HG03025 (cell line): ENCODE data around the gene NUP54.

Source experiments
- ATAC-seq: cut with Tn5 transposase; IDR thresholded peaks from one replicate; pipeline ENCODE4 v1.9.1; 2021; ENCODE audit warnings: mild to moderate bottlenecking, moderate library complexity; ENCODE audit not compliant: unreplicated experiment, low FRiP score

Gene NUP54

DNA sequence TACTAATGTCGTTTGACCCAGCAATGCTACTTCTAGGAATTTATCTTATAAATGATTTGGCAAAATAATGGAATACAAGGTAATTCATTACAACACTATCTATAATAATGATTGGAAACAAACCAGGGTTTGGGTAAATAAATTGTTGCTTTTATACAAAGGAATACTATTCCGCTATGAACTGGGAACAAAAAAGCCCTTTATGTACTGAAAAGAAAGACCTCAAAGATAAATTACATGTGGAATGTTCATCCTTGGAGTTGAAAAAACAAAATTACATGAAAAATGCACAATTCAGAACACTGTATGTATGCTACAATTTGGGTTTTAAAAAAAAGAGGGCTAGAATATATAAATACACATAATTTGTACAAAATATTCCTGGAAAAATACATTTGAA, 5.2 kb upstream of the NUP54 start:
- no peak for ATAC-seq

DNA sequence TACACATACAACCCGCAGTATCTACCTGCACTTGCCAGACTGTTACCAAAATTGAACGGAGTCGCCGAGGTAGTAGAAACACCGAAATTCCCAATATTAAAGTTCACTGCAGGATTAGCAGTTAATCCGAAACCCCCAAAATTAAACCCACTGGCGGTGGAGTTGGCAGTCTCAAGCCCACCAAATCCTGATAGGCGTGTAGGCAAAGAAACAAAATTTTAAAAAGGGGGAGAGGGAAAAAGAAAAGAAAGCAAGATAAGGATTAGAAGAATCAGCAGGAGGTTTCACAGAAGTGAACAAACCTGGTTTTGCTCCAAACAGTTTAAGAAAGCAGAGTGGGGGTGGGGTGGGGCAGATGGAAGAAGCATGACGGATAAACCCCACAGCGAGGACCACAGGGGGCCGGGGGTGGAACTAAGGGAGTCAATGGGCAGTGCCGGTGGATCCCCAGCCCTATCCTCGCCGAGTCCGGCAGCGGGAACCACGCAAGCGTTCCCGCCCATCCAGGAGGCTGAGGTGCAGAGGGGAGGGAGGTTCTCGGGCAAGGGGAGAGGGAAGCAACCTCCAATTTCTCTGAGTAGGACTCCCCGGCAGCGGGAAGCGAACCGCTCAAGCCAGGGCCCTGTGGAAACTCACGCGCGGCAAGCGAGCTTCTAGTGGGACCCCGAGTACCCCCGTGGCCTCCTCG, 599 bp downstream of the NUP54 start:
- peak; percentile 32 for ATAC-seq

DNA sequence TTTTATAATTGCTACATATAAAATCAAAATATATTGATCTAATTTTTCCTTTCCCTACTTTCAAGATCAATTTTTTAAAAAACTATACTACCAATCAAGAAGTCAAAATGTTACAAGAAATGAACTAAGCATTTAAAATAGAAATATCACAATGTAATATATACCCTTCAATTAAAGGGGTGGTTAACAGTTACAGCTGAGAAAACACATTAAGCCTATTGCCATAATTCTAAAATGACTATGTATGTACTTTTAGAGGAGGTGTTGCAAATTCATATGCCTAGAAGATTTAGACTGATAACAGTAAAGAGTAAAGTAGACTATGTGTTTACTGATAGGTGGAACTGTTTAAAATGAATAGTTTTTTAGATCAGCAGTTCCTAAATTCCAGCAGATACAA, 3.7 kb downstream of the NUP54 start:
- no peak for ATAC-seq

DNA sequence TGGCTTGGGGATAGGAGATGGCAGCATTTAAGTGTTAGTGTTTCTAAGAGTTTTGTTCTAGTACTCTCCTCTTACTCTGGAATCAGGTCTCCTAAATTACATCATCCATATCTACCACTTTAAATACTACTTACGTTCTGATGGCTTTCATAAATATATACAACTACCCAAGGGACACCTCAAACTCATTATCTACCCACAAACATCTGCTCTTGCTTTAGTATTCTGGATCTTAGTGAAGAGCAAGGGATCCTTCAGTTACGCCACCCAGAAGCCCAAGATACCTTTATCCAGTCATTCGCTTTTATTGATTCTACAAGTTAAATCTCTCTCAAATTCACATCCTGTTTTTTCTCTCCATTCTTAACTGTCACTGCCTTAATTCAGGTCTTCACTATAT, 7.0 kb downstream of the NUP54 start:
- no peak for ATAC-seq

DNA sequence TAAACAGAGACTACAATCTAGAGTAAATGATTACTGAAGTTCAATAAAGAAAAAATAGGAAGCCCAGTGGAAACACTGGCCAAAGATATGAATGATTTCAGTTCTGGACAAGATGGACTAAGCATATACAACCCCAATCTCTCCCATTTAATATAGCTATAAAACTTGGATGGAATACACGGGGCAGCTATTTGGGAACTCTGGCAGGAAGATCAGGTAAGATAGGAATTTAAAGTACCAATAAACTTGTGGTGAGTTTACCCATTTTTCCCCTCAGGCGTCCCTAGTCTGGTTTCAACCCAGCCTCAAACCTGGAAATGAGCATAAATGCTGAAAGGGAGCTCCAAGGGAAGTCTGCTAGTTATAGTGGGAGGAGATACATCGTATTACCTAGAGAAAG, 20.4 kb downstream of the NUP54 start:
- no peak for ATAC-seq

DNA sequence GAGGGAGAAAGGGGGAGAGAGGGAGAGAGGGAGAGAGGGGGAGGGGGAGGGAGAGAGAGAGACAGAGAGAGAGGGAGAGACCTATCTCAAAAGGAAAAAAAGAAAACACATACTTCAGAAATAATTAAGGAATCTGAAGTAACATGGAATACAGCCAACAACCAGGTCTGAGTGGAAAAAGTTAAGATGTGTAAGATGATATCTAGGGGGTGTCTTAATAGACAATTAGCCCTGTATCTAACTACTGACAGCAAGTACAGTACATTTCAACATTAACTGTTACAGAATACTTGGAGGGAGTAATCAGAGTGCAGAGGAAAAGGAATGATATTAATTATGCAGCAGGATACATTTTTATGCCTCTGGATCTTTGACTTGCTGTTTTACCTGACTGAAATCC, 22.4 kb downstream of the NUP54 start:
- no peak for ATAC-seq

DNA sequence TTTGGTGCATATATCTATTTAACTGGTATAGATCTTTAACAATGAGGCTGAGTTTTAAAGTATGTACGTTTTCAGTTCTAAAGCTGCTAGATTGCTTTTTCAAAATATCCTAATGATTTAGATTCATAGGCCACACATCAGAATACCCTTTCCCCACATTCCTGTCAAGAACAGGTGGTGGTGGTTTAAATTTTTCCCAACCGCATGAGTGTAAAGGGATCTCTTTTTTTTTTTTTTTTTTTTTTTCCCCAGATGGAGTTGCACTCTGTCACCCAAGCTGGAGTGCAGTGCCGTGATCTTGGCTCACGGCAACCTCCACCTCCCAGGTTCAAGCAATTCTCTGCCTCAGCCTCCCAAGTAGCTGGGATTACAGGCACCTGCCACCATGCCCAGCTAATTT, 28.0 kb downstream of the NUP54 start:
- no peak for ATAC-seq

DNA sequence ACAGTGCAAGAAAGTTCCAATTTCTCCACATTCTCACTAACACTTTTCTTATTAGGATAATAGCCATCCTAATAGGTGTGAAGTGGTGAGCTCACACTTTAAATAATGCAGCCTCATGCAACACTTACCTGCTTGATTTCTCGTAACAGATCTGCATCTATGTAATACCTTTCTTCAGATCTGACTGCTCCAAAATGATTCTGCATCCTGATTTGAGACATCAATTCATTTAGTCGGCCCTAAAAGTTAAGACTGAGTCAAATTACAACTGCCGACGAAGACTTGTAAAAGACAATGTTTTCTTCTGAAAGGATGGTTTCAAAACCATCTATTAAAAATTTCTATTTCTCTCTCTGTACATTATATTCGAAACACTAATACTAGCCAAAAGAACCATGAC, 30.7 kb downstream of the NUP54 start:
- ATAC-seq, result no peak

DNA sequence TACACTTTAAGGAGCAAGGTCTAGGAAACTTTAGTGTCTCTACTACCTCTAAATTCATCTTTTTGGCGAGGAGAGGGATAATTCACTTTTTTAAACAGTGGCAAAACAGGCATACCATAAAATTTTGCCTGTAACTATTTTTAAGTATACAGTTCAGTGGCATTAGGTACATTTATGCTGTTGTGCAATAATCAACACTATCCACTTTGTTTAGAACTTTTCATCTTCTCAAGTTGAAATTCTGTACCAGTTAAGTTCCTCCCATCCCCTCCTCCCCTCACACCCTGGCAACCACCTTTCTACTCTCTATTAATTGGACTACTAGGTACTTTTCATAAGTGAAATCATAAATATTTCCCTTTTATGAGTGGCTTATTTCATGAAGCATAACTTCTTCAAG, 31.4 kb downstream of the NUP54 start:
- no peak for ATAC-seq

DNA sequence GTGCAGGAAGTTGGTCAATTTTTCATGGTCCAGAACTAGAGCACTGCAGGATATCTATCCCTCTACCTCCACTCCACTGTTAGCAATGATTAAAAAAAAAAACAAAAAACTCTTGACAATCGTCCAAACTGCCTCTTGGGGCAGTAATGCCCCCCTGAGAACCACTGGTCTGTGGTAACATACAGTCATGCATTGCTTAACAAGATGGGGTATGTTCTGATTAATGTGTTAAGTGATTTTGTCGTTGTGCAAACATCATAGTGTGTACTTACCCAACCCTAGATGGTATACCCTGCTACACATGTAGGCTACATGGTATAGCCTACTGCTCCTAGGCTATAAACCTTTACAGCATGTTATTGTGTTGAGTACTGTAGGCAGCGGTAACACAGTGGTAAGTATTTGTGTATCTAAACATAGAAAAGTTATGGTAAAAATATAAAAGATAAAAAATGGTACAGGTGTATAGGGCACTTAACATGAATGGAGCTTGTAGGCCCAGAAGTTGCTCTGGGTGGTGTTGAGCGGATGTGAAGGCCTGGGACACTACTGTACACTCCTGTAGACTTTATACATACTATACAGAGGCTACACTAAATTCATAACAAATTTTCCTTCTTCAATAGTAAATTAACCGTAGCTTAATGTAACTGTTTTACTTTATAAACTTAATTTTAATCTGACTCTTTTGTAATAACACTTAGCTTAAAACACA, 39.6 kb downstream of the NUP54 start:
- ATAC-seq, result no peak

DNA sequence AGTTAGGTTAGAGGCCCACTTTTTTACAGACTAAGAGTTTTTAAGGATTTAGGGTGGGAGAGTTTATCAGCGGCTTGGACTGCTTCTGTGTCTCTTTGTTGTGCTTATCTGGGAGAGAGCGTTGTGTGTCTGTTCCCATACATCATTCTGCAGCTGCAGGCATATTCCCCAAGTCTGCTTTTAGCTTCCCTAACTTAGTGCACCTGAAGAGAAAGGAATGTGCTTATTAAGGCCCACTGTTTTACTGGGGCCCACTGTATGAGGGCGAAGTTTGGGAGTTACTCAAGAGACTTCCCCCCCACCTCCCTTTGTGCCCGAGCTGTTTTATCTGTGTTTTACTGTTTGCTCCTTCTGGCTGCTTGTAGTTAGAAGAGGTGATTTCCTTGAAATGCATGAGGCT, 41.8 kb downstream of the NUP54 start:
- no peak for ATAC-seq

DNA sequence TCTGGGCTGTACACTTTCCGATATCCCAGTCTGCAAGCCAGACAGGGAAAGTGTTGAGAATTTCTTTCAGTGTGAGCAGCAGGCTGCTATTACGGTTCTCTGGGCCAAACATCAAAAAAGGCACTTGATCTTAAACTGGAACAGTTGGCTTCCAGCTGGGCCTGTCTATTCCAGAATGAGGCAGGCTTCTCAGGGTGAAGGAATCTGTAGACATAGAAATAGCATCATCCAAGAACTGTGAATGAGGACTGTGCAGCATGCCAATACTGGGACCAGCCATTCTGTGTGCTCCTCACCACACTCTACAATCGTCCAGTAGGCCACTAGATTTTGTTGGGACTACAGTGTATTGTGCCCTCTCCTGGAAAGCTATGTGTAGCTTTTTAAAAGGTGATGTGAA, 42.5 kb downstream of the NUP54 start:
- no peak for ATAC-seq

DNA sequence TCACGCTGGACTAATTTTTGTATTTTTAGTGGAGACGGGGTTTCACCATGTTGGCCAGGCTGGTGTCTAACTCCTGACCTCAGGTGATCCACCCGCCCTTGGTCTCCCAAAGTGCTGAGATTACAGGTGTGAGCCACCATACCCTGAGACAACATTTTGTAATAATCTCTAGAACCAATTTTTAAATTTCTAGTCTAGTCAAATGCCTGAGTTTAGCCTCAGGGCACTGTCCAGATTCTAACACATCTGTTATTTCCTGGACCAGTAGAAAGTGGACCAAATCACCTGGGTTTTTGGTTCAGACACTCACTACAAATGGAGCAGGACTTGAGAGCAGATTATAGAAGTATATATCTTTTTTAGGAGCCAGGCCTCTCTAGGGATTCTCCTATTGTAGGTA, 52.1 kb downstream of the NUP54 start:
- ATAC-seq, result no peak

DNA sequence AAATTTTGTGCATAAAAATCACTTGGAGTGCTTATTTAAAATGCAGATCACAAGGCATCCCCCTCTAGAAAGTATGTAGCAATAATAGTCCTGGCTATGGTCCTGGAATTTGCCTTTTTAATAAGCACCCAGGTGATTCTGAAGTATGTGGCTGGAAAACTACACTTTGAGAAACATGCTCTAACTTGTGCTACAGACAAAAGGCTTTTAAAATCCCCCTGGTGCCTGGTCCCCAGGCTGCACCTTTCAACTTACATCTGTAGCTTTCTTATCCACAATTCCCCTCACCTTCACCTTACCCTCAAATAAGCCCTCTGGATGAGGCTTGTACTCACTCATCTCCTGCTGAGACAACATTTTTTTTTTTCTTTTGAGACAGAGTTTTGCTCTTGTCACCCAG, 52.6 kb downstream of the NUP54 start:
- ATAC-seq, result no peak

DNA sequence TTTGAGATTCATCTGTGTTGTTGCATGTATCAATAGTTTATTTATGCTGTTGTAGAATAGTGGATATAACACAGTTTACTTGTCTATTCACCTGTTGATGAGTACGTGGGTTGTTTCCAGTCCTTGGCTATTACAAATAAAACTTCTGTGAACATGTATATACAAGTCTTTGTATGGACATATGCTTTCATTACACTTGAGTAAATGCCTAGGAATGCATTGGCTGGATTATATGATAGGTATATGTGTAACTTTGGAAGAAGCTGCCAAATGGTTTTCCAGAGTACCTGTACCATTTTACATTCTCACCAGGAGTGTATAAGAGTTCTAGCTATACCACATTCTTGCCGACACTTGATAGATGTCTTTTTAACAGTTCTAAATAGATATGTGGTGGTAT, 57.1 kb downstream of the NUP54 start:
- no peak for ATAC-seq

DNA sequence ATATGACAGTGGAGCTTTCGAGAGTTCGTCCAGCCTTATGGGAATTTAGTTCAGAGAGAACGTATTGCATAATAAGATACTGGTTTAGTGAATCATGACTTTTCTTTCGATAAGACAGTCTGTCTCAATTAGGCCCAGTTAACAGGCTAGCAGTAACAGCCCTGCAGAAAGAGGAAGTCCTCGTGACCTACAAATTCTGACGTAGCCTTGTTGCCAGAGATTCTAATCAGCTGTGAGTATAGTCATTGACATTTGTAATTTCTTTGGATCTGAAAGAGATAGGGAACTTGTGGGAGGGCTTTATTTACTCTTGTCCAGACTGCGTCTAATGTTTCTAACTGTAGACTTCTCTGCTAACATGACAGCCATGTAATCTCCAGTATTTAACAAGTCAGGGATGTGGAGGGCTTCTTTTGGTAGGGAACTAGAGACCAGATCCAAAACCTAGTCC, 57.9 kb downstream of the NUP54 start:
- no peak for ATAC-seq

DNA sequence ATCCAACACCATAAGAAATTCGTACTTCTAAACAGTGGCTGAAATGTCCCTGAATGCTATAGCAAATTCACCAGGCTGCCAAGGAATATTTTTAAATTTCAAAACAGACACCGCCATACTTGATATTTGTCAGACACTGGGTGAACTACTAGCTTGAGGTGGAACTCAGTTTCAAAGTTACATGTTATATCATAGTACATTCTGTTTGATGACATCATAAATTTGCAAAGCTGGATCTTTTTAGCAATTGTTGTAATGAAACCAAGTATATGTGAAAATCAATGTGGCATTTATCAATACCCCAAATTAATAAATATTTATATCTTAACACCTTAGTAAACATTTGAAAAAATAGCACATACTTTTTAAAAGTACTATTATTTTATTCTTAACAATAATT, 59.5 kb downstream of the NUP54 start:
- no peak for ATAC-seq

DNA sequence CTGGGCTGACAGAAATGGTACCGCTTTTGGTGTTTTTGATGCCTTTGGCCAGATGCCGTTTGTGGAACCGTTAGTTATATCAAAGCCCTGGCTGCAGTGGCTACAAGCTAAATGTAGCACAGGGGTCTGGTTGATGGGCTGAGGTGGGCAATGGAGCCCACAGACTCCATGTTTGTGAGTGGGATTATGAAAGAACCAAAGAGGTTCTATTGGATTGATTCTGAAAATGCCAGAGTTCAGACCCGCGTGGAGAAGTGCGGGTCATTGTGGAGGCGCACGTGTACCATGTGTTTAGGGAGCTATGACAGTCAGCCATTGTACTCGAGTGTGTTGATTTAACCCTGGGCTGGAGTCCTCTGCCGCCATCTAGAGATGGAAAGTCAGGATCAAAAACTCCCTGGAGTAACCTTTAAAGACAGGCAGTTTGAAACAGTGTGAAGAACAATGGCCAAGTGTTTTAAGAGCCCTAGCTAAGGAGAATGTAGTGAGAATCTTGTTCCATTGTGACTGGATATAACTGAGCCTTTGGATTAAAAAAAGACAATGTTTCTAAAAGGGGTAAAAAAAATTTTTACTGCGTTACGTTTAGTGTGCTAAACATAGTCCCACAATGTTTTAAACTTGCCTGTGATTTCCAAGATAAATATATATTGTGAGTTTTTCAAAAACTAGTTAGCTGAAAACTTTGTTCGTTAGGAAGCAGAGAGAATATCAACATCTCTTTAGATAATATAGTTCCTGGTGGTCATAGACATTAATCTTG, 61.0 kb downstream of the NUP54 start:
- ATAC-seq, result no peak

DNA sequence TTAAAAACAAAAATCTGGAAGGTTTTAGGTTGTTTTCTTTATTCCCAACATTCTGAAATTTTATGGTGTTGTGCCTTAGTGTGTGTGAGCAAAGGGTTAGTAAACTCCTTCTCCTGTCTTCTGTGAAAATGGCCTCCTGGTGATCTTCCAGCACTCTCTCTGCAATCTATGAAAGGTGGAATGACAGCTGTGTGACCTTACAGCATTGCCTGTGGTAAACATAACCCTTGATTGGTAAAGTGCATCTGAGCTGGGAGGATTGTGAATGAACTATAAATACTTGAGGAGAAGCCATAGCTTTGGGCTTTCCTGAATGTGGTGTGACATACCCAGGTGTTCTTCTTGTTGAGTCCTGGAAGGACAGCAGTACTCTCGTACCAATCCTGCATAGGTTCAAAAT, 63.7 kb downstream of the NUP54 start:
- ATAC-seq, result no peak

DNA sequence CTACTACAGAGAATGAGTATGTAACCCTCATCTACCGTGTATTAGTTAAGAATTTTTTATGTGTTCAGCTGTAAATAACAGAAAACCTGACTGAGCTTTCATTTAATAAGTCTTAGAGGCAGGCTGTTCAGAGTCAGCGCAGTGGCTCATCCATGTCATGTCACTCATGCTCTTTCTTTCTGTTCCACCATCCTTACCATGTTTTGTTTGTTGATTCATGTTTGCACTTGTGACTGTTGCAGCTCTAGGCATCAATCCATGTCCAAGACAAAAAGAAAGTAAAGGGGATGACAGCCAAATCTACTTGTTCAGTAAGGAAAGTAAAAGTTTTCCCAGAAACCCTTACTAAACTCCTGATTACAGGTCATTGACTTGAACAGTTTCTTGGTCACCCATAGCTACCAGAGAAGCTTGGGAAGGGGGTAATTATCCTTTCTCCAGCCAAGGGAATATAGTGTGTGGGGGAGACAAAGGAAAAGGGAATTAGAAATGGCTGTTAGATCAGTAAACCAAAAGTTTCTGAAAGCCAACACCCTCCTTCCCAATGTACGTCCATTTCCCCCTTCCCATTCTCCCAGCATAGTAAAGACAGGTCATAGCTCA, 64.7 kb downstream of the NUP54 start:
- no peak for ATAC-seq

DNA sequence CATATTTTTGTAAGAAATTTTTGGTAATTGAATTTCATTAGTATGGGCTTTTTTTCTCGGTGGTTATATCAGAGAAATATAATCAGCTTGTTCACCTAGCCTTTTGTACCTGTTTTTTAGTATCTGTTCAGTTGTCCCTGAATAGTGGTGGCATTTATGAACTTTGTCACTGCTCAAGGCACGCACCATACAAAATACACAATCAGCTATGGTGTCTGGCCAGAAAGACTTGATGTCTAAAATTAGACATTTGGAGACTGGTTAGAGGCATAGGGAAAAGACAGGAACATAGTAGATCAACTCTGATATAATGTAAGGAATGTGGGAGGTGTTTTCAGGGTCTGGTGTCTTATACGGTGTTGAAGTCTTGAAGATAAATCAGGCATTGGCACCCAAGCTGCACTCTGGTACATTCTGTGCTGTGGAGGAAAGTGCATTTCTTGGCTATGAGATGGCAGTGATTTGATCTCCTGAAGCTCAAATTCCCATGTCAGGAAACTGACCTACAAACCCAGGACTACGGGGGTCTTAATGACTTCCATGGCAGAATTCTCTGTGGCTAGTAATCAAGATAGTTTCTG, 70.1 kb downstream of the NUP54 start:
- no peak for ATAC-seq
